Measurements from ENCODE around the gene MEX3D.

The MEX3D gene

DNA sequence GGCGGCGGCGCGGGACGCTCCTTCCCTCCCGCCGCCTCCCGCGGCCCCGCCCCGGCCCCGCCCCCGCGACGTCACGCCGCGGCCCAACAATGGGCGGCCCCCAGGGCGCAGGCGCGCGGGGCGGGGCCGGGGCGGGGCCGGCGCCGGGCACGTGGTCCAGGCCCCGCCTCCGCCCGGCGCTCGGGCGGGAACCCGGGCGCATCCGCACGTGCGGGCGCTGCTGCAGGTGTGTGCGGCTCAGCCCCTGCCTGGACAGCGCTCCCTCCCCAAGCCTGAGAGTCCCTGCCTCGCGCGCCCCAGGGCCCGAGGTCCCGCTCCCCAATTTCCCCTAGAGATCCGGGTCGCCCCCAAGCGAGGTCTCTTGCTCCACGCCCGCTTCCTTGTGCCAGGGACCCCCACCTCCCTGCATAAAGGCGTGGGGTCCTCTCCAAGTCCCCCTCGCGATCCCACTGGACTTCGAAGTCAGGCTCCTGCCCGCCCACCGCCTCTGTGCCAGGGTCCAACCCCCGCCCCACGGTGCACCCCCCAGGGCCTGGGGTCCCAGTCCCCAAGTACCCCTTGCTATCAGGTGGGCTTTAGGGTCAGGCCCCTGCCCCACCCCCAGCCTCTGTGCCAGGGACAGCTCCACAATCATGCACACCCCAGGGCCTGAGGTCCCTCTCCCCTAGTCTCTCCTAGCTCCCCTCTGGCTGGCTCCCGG lies at the start of gene MEX3D:
Gene MEX3D (minus strand): TSS at position 6 of the 700 bp plus-strand sequence. CDS start 267 bp downstream, outside the sequence.
- peak; percentile 62 to 85 for DNase-seq

DNA sequence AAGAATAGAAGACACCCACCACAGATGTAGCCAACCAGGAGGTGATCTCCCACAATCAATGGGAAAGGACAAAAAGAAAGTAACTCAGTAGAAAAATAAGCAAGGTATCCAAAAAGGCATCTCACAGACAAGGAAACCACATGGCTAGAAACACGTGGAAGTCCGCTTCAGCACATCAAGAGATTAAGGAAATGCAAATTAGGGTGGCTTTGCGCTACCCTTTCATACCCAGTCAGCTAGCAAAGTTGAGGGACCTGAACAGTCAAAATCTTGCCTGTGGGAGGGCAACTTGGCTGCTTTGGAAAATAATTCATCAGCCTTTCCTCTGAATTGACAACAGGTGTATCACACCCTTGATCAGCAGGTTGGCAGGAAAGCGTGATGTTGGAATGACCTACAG lies 48.8 kb upstream of the MEX3D start:
- DNase-seq, result no peak

DNA sequence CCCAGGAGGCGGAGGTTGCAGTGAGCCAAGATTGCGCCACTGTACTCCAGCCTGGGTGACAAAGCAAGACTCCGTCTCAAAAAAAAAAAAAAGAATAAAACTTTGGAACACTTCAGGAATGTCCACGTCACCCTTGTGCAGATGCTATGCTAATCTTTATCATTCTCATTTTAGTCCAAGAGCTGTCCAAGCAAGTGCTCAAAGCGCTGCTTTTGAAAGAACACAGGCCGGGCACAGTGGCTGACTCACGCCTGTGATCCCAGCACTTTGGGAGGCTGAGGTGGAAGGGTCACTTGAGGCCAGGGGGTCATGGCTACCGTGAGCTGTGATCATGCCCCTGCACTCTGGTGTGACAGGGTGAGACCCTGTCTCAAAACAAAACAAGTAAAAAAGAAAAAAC lies 48.3 kb upstream of the MEX3D start:
- no peak for DNase-seq

DNA sequence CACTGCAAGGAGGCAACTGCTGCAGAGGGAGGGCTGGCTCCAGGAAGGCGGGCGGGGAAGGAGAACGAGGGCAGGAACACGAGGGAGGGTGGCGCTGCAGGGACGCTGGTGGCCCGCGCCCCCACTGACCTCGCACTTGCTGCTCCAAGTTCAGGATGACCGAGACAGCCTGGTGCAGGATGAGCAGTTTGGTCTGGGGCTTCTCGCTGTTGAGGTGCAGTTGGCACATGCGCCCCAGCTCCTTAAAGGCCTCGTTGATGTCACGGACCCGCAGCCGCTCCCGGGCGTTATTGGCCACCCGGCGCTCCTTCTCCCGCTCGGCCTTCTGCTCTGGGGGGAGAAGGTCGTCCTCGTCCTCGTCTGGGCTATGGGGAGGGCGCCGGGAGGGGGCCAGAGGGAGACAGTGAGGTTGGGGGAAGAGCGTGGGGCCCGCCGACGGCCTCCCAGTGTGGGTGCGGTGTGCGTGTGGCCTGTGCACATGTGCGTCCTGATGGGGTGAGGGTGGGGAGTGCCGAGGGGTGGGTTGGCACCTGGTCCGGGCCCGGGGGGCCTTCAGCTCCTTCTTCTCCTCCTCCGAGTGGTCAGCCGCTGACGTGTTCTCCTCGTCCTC lies 47.1 kb upstream of the MEX3D start:
- no peak for DNase-seq

DNA sequence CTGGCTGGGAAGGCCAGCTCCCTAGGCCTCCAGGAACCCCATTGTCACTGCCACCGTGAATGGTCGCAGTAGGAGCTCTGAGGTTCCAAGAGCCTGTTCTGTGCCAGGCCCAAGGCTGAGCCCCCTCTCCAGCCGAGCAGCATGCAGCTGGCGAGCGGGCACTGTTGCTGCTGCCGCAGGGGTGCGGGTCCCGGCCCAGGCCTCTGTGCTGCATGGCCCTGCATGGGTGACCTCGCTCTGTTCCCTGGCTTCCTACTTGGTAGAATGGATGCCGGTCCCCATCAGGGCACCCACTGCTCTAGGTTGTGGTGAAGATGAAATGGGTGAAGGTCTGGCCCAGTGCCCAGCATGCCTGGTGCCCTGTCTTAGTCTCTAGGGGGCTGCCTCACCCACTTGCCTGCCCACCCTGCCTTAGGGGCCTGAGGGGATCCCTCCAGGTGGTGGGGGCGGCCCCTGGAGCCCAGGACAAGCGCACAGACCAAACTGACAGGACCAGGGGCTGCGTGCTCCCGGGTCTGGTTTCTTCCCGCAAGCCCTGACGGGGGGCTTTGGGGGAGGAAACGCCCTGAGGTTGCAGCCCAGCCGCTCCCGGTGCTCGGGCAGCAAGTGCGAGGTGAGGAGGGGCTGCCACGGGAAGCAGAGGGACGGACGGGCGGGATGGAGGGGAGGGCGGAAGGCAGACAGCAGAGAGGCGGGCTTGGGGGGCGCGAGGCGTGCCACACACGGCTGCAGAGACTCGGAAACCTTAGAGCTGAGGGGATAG lies 45.9 kb upstream of the MEX3D start:
- no peak for DNase-seq

DNA sequence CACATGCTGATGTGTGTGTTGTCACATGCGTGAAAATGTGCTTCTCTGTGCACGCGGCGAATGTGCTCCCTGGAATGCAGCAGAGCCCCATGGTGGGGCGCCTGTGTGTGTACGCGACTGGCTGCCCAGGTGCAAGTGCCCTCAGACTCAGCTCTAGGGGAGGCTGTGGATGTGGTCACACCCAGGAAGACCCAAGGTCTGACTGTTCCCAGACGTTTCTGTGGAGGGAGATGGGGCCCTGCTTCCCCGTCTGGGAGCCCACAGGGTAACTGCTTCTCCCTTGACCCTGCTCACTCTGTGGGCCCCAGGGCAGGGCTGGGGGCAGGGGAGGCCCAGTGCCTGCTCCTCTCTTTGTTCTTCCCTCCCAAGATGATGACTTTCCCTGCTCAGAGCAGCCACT lies 45.0 kb upstream of the MEX3D start:
- DNase-seq, result no peak

DNA sequence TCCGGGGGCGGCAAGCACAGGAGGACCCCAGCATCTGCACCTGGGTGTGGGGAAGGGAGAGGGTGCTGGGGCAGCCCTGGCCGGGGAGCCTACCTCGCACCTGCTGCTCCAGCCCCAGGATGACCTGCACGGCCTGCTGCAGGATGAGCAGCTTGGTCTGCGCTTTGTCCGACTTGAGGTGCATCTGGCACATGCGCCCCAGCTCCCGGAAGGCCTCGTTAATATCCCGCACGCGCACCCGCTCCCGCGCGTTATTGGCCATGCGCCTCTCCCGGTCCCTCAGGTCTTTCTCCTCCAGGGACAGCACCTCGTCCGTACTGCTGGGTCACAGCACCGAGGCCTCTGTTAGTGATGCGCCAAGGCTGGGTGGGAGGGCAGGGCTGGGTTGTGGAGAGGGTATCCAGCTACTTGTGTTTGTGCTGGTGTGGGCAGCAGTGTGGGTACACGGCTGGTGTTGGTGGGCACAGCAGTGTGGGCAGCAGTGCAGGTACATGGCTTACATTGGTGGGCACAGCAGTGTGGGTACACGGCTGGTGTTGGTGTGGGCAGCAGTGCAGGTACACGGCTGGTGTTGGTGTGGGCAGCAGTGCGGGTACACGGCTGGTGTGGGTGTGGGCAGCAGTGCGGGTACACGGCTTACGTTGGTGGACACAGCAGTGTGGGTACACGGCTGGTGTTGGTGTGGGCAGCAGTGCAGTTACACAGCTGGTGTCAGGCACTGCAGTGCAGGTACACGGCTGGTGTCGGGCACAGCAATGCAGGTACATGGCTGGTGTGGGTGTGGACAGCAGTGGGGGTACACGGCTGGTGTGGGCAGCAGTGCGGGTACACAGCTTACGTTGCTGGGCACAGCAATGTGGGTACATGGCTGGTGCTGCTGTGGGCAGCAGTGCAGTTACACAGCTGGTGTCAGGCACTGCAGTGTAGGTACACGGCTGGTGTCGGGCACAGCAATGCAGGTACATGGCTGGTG lies 44.3 kb upstream of the MEX3D start:
- DNase-seq, result no peak

DNA sequence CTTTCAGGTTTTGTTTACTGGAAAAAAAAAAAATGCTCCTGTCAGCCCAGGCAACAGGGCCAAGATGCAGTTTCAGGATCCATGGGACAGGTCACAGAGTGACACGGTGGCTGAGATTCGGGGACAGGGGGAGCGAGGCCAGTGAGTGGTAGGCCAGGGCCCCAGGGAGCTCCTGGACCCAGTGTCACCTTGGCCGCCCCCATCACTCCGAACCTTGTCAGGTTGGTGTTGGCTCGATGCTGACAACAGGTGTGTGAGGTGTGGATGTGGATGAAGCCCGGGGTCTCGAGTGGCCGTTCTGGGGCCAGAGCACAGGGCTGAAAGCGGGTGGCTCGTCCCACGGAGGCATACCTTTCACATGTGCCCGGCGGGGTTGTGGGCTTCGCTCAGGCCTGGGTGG lies 43.2 kb upstream of the MEX3D start:
- no peak for DNase-seq

DNA sequence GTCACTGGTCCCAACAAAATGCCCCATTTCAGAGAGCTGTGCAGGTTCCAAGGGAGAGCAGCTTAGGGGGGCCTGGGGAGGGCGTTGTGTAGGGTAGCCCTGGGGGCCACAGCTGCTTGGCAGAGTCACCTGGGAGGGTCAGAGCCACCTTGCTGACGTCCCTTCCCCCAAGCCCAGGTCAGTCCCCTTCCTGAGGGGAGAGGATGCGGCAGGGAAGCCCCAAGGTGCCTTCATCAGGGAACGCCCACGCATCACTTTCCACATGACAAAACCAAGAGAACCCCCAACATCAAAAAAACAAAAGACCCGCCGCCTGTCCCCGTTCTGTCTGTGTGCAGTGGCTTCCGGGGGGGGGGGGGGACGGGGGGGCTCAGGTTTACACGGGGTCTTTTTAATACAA lies 42.5 kb upstream of the MEX3D start:
- DNase-seq, result no peak

DNA sequence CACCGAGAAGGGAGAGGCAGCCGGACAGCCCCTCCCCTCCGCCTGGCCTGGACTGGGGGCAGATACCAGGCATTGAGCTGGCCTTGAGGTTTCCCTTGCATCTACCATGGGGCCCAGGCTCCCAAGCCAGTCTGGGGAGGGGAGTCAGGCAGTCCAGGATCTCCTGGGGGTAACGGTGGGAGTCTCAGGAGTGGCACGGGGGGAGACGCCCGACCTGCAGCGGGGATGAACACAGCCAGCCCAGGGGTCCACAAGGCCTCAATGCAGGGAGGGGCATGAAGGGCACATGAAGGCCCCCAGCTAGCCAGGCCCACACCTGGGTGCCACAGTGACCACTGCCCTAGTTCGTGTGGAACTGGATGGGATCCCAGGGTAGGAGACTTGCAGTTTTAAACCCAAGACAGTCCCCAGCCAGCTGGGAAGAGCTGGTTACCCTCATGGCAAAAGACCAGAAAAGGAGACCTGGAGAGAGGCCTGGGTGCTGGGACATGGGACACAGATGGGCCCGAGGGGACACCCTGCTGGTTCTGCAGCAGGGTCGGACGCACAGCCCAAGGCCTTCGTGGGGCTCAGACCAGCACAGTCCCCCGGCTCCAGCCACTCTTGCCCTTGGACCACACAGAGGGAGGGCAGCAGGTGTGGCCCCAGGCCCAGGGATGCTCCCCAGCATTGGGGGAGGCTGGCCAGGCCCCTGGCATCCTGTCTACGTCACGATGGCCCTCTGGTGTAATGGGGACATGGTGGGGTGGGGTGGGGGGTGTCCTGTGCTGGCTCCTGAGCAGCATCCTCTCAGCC lies 41.8 kb upstream of the MEX3D start:
- no peak for DNase-seq

DNA sequence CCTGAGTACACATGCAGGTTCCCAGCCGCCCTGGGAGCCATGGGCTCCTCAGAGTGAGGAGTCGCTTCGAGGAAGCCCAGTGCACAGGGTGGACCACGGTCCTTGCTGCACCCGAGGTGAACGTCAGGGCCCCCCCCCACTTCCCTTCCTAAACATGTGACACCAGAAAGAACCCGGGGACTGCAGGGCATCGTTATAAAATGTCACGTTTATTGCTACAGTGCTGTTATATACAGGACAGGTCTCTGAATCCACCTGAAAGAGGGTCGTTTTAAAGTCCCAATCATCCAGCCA lies 40.9 kb upstream of the MEX3D start:
- no peak for DNase-seq

DNA sequence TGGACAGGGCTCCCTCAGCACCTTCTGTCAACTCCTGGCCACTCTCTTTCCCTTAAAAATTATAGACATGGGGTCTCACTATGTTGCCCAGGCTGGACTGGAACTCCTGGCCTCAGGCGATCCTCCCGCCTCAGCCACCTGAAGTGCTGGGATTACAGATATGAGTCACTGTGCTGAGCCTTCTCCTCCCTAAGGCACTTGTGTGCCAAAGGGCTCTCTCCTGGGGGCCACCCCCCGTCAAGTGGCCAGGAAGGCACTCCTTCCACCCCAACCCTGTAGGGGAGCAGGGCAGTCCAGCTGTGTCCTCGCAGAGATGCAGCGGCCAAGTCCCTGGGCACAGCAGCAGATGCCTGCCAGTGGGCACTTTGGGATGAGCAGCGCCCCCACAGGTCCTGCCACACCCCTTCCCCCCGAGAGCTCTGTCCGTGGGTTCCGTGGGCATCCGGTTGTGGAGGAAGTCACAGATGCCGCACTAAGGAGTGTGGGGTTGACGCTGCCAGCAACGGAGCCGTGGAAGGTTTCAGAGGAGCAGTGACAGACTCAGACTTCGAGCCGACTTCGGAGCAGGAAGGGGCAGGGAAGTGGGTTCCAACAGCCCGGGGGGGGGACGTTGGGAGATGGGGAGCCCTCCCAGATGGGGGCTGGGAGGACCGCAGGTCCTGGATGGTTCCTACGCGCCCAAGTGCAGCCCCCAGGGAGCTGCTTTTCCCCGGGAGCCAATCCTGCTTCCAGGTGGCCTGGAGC lies 40.4 kb upstream of the MEX3D start:
- no peak for DNase-seq

DNA sequence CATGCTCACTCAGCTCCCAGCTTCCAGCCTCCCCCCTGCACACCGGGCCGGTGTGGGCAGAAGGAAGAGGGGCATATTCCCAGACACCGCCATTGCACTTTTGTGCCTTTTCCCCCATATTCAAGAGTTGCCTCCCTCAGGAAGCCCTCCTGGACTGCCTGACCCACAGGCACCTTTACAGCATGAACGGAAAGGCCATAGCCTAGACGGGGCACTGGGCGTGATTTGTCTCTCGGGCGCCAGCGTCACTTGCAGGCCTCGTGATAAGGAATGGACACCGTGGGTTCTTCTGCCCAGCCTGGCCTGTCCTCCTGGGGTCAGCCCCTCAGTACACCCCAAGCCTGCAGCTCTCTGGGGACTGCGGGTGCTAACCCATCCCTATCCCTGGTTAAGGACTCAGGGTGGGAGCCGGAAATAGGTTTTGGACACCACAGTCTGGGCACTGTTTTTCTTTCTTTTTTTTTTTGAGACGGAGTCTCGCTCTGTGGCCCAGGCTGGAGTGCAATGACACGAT lies 38.1 kb upstream of the MEX3D start:
- no peak for DNase-seq

DNA sequence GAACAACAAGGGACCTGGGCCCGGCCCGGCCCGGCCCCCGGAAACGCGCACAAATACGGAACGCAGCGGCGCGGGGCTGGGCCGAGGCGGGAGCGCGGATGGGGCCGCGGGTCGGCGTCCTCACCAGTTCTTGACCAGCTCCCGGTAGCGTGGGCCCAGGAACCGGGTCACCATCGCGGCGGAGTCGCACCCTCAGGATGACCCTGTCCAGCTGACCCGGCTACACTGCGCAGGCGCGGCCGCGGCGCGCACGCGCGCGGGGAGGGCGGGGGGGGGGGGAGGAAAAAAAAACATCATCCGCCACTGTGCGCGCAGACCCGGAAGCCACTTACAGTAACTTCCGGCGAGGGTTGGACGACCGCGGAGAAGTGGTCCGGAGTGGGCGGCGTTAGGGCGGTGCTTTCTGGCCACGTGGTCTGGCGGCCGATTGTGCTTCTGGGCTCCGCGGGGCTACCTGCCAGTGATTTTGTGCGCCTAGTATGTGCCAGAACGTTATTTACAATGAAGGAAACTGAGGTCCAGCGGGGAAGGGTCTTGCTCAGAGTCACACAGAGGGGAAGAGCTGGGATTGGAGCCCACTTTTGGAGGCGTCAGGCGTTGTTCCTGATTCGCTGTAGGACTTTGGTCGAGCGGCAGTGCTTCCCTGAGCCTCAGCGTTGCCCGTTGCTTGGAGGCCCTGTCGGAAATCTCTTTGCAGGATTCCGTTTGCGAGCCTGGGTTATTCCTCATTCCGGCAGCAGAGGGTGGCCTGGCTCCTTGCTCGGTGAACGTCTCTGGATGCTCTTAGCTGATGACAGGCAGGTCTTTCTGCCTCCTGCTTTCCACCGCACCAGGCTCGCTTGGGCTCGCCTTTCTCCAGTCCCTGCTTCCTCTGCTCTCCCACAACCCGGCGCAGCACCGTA lies 37.4 kb upstream of the MEX3D start, which contains the start of gene UQCR11:
Gene UQCR11 (minus strand): TSS at position 227 of the 902 bp plus-strand sequence. CDS start 53 bp downstream, at position 174.
- peak; percentile 90 to 92 for DNase-seq

DNA sequence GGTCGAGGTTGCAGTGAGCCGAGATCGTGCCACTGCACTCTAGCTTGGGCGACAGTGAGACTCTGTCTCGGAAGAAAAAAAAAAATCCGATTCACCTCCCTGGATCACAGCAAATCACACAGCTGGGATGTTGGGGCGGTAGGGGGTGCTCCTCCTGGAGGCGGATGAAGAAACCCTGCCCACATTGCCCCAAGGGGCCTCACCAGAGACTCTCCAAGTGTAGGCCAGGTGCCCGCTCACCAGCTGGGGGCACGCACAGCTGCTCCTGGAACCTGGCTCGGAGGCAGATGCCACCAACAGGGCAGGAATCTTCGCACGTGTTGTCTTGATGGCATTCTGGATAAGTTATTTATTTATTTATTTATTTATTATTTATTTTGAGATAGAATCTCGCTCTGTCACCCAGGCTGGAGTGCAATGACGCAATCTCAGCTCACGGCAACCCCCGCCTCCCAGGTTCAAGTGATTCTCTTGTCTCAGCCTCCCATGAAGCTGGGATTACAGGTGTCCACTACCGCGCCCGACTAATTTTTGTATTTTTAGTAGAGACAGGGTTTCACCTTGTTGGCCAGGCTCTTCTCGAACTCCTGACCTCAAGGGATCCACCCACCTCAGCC lies 34.1 kb upstream of the MEX3D start:
- DNase-seq, result no peak

DNA sequence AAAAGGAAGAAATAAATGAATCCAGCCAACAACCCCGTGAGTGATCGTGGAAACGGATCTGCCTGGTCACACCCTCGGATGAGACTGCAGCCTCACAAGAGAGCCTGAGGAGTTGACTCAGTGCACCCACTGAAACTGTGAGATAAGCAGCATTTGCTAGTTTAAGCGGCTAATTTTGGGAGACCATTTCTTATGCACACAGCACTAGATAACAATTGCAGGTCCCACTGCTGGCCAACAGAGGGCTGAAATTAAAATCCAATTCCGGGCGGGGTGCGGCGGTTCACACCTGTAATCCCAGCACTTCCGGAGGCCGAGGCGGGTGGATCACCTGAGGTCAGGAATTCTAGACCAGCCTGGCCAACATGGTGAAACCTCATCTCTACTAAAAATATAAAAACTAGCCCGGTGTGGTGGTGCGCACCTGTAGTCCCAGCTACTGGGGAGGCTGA lies 33.5 kb upstream of the MEX3D start:
- peak in 1 of 2 donors; percentile 61 for DNase-seq

DNA sequence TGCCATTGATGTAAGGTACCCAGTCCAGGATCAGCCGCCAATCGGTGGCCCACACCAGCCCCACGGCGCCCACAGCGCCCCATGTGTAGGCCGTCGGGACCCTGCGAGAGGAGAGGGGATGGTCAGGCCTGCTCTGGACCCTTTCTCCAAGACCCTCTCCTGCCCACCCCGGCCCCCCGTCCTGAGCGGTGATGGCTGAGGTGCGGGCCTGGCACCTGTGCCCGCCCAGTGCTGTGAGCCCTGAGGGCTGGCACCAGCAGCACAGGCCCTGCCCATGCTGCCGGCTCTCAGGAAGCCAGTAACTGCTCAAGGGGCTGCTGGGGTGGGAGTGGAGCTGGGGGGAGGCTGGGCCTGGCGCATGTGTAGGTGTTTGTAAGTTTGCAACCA lies 31.3 kb upstream of the MEX3D start:
- DNase-seq, result no peak

DNA sequence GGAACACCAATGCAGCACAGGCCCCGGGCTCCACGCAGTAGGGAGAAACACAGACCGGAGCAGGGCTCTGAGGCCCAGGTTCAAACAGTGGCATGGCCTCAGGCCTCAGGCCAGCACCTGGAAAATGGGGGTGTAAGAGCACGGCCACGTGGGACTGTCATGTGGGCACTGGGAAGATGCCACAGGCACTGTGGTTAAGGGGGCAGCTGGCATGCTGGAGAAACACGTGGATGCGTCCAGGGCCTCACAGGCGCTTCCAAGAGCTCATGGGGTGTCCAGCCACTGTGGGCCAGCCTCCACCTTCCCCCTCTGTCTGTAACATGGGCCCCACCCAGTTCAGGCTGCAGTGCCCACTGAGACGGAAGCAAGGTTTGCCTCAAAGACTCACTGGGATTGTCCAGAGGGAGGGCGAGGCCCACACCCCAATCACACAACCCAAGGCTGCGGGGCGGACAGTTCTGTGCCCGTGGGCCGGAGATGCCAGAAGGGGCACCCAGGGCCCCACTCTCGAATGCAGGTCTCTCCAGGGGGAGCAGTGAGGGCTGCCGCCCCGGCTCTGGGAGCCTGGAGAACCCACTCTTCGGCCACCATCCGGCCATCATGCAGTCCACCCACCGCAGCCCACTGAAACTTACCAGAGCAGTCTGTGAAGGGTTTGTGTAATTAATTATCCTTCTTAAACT lies 30.8 kb upstream of the MEX3D start:
- no peak for DNase-seq

DNA sequence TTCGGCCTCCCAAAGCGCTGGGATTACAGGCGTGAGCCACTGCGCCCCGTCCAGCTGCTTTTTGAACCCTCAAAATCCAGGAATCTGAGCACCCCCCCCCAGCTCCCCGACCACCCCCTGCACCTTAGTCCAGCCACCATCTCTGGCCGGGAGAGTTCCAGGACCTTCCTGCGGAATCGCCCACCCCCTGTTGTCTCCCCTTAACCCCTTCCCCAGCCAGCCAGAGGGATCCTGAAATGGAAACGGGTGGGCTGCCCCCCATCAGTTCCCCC lies 25.3 kb upstream of the MEX3D start:
- no peak for DNase-seq

All from inflammatory macrophage treated with lipopolysaccharide for 1 hour (primary cell).